ENCODE results near the gene BTN3A1. TPM values are rescaled to one million over a fixed set of nuclear protein-coding genes. Genes with fewer than 3 reads are reported as not detected.

Gene BTN3A1
- total RNA-seq, 4 donors from 2014 or later, result 5.3 to 12.9 (median 6.9) TPM

DNA sequence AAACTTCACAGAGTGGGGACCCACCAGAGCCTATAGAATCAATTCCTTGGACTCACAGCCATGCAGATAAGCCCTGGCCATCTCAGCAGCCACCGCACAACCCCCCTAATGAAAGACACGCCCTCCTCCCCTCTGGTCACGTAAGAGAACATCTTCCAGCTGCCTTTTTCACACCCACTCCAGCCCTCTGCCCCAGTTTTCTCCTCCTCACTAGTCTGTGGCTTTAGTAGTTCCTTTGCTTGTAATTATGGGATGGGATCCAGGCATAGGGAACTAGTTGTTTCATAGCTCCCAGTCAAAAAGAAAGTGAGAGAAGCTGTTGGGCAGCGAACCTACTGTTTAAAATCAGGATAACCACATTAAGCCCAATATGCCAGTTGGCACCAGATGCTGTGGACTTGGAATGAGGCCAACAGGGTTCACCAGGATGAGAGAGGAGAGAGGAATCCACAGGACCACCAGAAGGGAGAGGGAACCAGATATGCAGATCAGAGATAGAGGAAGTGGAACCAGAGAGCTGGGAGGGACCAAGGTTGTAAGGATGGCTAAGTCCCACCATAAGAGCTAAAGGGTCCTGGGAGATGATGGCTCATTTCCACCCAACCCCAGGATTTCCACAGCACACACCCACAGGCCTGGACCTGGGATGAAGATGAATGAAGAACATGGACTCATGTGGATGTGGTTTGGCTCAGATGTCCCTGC is 9.0 kb upstream of the BTN3A1 start:
- no peak overlapping the region for H3K27ac ChIP-seq (replicated peaks in 1 of 4)
- no peak for TF ChIP-seq POLR2AphosphoS5 (IDR thresholded peaks at IDR 0.05)
- TF ChIP-seq, protein P1, sequence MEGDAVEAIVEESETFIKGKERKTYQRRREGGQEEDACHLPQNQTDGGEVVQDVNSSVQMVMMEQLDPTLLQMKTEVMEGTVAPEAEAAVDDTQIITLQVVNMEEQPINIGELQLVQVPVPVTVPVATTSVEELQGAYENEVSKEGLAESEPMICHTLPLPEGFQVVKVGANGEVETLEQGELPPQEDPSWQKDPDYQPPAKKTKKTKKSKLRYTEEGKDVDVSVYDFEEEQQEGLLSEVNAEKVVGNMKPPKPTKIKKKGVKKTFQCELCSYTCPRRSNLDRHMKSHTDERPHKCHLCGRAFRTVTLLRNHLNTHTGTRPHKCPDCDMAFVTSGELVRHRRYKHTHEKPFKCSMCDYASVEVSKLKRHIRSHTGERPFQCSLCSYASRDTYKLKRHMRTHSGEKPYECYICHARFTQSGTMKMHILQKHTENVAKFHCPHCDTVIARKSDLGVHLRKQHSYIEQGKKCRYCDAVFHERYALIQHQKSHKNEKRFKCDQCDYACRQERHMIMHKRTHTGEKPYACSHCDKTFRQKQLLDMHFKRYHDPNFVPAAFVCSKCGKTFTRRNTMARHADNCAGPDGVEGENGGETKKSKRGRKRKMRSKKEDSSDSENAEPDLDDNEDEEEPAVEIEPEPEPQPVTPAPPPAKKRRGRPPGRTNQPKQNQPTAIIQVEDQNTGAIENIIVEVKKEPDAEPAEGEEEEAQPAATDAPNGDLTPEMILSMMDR (IDR thresholded peaks at IDR 0.05), result no peak
- no peaks in the 10 kb centered on the region for H3K4me1 ChIP-seq
- H3K9me3 ChIP-seq, result no peaks in the 10 kb centered on the region
- no peak for DNase-seq (ENCODE audit: extremely low spot score)
- no peak overlapping the region for H3K4me3 ChIP-seq
- 70% methylated on average over 4 of the region's 4 CpGs for WGBS
- peaks cover 10 to 35% (median 22%) of the 10 kb centered on the region in 4 donors for H3K36me3 ChIP-seq
- no peaks in the 10 kb centered on the region for H3K27me3 ChIP-seq
- intact Hi-C loops (cut with DNase I), result no loop called here

DNA sequence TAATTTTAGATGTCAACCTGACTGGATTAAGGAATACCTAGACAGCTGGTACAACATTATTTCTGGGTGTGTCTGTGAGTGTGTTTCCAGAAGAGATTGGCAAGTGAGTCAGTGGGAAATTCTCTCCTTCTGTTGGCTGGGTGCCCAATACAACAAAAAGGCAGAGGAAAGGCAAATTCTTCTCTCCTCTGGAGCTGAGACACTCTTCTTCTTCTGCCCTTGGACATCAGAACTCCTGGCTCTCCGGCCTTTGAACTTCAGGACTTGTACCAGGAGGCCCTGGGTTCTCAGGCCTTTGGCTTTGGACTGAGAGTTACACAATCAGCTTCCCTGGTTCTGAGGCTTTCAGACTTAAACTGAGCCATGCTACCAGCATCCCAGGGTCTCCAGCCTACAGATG is 7.8 kb upstream of the BTN3A1 start:
- Histone ChIP-seq H3K4me1 (no peaks in the 10 kb centered on the region), H3K27ac (replicated peaks in 1 of 4) (no peak overlapping the region), H3K36me3 (peaks cover 10 to 27% (median 18%) of the 10 kb centered on the region in 4 donors), H3K9me3 (no peaks in the 10 kb centered on the region), H3K27me3 (no peaks in the 10 kb centered on the region), H3K4me3 (no peak overlapping the region)
- intact Hi-C loops (cut with DNase I), result no loop called here
- WGBS, result 100% methylated on average over 1 of the region's 1 CpG
- DNase-seq (ENCODE audit: extremely low spot score), result no peak
- no peak for TF ChIP-seq POLR2A (IDR thresholded peaks at IDR 0.05; ENCODE audit: low read depth)
- TF ChIP-seq POLR2AphosphoS5 (IDR thresholded peaks at IDR 0.05), result no peak
- no peak for TF ChIP-seq EP300 (IDR thresholded peaks at IDR 0.05)
- TF ChIP-seq, protein P1 (IDR thresholded peaks at IDR 0.05), result no peak

DNA sequence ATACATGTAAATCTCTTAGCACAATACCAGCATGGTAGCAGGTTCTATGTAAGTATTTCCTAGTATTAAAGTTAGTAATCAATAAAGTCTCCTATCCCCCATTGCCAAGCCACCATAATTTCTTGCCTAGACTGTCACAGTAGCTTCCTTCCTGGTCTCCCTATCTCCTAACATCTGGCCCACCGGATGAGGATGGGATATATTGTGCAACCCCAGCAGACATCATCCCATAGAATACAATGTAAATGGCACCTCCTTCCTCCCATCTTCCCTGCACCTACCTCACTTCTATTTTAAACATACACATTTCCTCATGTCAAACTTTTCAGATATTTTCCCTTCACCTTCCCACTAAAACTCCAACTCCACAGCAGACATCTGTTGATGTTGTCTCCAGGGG is 3.5 kb upstream of the BTN3A1 start:
- Histone ChIP-seq H3K4me1 (peaks cover 14 to 21% (median 15%) of the 10 kb centered on the region in 4 donors), H3K27me3 (no peaks in the 10 kb centered on the region), H3K27ac (replicated peaks in 1 of 4) (no peak overlapping the region), H3K4me3 (no peak overlapping the region), H3K36me3 (no peaks in the 10 kb centered on the region), H3K9me3 (no peaks in the 10 kb centered on the region)
- no peak for DNase-seq (ENCODE audit: extremely low spot score)
- intact Hi-C loops (cut with DNase I), result no loop called here
- WGBS, result 89% methylated on average over 1 of the region's 1 CpG
- TF ChIP-seq EP300 (IDR thresholded peaks at IDR 0.05) (no peak), POLR2AphosphoS5 (IDR thresholded peaks at IDR 0.05) (no peak), POLR2A (IDR thresholded peaks at IDR 0.05; ENCODE audit: low read depth) (no peak)
- TF ChIP-seq, protein P1 (IDR thresholded peaks at IDR 0.05), result no peak

DNA sequence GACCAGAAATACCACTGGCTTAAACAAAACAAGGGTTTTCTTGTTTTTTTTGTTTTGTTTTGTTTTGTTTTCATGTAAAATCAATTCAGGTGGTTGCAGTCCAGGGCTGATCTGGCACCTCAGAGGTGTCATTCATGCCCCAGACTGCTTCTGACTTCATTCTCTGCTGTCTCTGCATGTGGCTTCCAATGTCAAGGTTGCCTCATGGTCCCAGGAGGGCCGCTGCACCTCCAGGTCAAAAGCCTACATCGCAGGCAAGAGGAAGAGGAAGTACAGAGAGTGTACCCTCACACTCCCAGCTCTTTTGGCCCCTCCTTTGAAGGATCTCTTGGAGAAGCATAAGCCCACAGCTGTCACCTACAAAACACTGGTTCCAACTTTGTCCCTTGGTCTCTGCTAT is 1.4 kb upstream of the BTN3A1 start:
- Histone ChIP-seq H3K4me3 (no peak overlapping the region), H3K36me3 (peaks cover 0 to 1% (median 0%) of the 10 kb centered on the region in 4 donors), H3K27me3 (no peaks in the 10 kb centered on the region), H3K9me3 (no peaks in the 10 kb centered on the region), H3K4me1 (peaks cover 14 to 31% (median 22%) of the 10 kb centered on the region in 4 donors), H3K27ac (replicated peaks in 1 of 4) (no peak overlapping the region)
- WGBS, result 53% methylated on average over 2 of the region's 2 CpGs
- TF ChIP-seq, protein P1 (IDR thresholded peaks at IDR 0.05), result no peak
- no peak for TF ChIP-seq EP300 (IDR thresholded peaks at IDR 0.05)
- TF ChIP-seq POLR2A (IDR thresholded peaks at IDR 0.05; ENCODE audit: low read depth), result no peak
- no peak for TF ChIP-seq POLR2AphosphoS5 (IDR thresholded peaks at IDR 0.05)
- DNase-seq (ENCODE audit: extremely low spot score), result no peak
- intact Hi-C loops (cut with DNase I), result no loop called here

All from esophagus muscularis mucosa (tissue), 4 donors.